K562 (cell line): Measurements from ENCODE around the gene ARPC4. TPM values are rescaled to one million over a fixed set of nuclear protein-coding genes. Genes with fewer than 3 reads are reported as not detected.

Experiments used
- ATAC-seq: fragments of 200-7000 bp; cut with Tn5 transposase; 3 replicates; pipeline ENCODE4 v1.9.1; 2020; ENCODE audit warnings: moderate library complexity
- BruUV-seq: library from RNA; stranded (reverse); fragments of 400-500 nt; replicated peaks from 2 replicates; lab custom pipeline; 2021; lab: Mats Ljungman, UMichigan
- CTCF ChIA-PET: fragments of 300-600 bp; formaldehyde crosslinking; extraction: SDS; loops from one replicate; lab custom pipeline; 2021; ENCODE audit warnings: low intra/inter-chr PET ratio; lab: Yijun Ruan, JAX
- POLR2A ChIA-PET: fragments of 300-600, 350-650 bp; sonication (Branson Sonifier 250); formaldehyde crosslinking; extraction: SDS; loops from one replicate; lab custom pipeline; 2021; ENCODE audit warnings: antibody characterized with exemption, inconsistent platforms; lab: Yijun Ruan, JAX
- DNase-seq, 4 experiments: peaks; one replicate each; pipeline versions ENCODE4 v3.0.0 to v3.0.0-alpha.2; 2011 to 2018; ENCODE audit warnings: low spot score in 3 of 4, mixed read lengths in 3 of 4; ENCODE audit errors: extremely low read depth in 1 of 4
- FAIRE-seq: peaks from 2 replicates; lab custom pipeline; 2011; peaks lifted over from hg19 to GRCh38; lab: Jason Lieb, UNC
- H2AFZ ChIP-seq: 2 replicates; pipeline ENCODE4 v1.6.0; 2011; ENCODE audit warnings: low read depth, low read length, control low read depth, inconsistent platforms
- H3K27ac ChIP-seq: fragments of 200-600 bp; 3 replicates; pipeline ENCODE4 v1.8.0; 2011; ENCODE audit warnings: low read depth, mild to moderate bottlenecking, control low read depth, inconsistent platforms, low read length, moderate library complexity, mixed read lengths; ENCODE audit errors: extremely low read depth
- H3K27me3 ChIP-seq, 2 experiments: fragments of 300-600 bp in 1 of 2; 2 replicates in 1 of 2; 3 replicates in 1 of 2; pipeline versions ENCODE4 v1.6.0 to v1.8.0; 2011; ENCODE audit warnings: inconsistent platforms in 2 of 2, low read length in 2 of 2, mild to moderate bottlenecking in 1 of 2, mixed read lengths in 1 of 2, moderate library complexity in 1 of 2; ENCODE audit not compliant: control insufficient read depth in 2 of 2, insufficient read depth in 2 of 2
- H3K36me3 ChIP-seq: fragments of 300-600 bp; 3 replicates; pipeline ENCODE4 v1.8.0; 2011; ENCODE audit warnings: mild to moderate bottlenecking, low read length, inconsistent platforms; ENCODE audit not compliant: control insufficient read depth, insufficient read depth
- H3K4me1 ChIP-seq, 2 experiments: fragments of 200-600 bp in 1 of 2; replicated peaks in 1 of 2; 2 replicates in 1 of 2; 3 replicates in 1 of 2; pipeline versions ENCODE4 v1.5.1 to v1.8.0; 2011; ENCODE audit warnings: inconsistent platforms in 2 of 2, low read length in 2 of 2, mild to moderate bottlenecking in 1 of 2, mixed read lengths in 1 of 2, moderate library complexity in 1 of 2; ENCODE audit not compliant: control insufficient read depth in 2 of 2, insufficient read depth in 2 of 2
- H3K4me2 ChIP-seq: 2 replicates; pipeline ENCODE4 v1.6.1; 2011; ENCODE audit warnings: low read length, control low read depth, inconsistent platforms, mixed read lengths; ENCODE audit not compliant: insufficient read depth
- H3K4me3 ChIP-seq: fragments of 200-600 bp; sonication (generic), shearing (Covaris generic); 2 replicates; pipeline ENCODE4 v1.5.1; 2016; ENCODE audit warnings: control low read depth, inconsistent platforms
- H3K79me2 ChIP-seq: fragments of 200-600 bp; 3 replicates; pipeline ENCODE4 v1.8.0; 2011; ENCODE audit warnings: low read length, inconsistent platforms; ENCODE audit not compliant: control insufficient read depth, insufficient read depth
- H3K9ac ChIP-seq, 2 experiments: 2 replicates each; pipeline versions ENCODE4 v1.6.0 to v1.6.1; 2011; ENCODE audit warnings: low read depth in 2 of 2, low read length in 2 of 2, control low read depth in 1 of 2, inconsistent platforms in 1 of 2, mild to moderate bottlenecking in 1 of 2, mixed read lengths in 1 of 2; ENCODE audit not compliant: insufficient read depth in 1 of 2
- H3K9me1 ChIP-seq: one replicate; pipeline ENCODE4 v1.6.0; 2011; ENCODE audit warnings: inconsistent platforms, mild to moderate bottlenecking, low read length, moderate library complexity; ENCODE audit not compliant: control insufficient read depth, insufficient read depth
- H3K9me3 ChIP-seq: replicated peaks from 2 replicates; pipeline ENCODE4 v1.5.1; 2011; ENCODE audit warnings: low read depth, low read length, inconsistent platforms; ENCODE audit not compliant: control insufficient read depth, insufficient read depth
- H4K20me1 ChIP-seq: replicated peaks from 2 replicates; pipeline ENCODE4 v1.6.1; 2011; ENCODE audit warnings: low read length, inconsistent platforms, mixed read lengths; ENCODE audit not compliant: control insufficient read depth, insufficient read depth
- EZH2 ChIP-seq: IDR thresholded peaks from 2 replicates; pipeline ENCODE4 v1.6.1; 2012; ENCODE audit warnings: low read depth, mild to moderate bottlenecking, inconsistent platforms, low read length, borderline replicate concordance
- KLF10 ChIP-seq: fragments of 250-450 bp; sonication (Bioruptor Pico); IDR thresholded peaks from 2 replicates; pipeline ENCODE4 v1.6.1; 2021; ENCODE audit warnings: matching md5 sums
- MTA3 ChIP-seq: fragments of 450-650 bp; formaldehyde crosslinking; IDR thresholded peaks from 2 replicates; pipeline ENCODE4 v1.6.1; 2017; ENCODE audit warnings: mild to moderate bottlenecking, borderline replicate concordance
- POLR2A ChIP-seq: fragments of 450-650 bp; conservative IDR thresholded peaks from 2 replicates; pipeline ENCODE4 v1.6.1; 2016
- POLR2AphosphoS5 ChIP-seq: IDR thresholded peaks from 2 replicates; pipeline ENCODE4 v1.6.1; 2011; ENCODE audit warnings: mild to moderate bottlenecking, low read depth, low read length, moderate library complexity; ENCODE audit not compliant: control insufficient read depth, insufficient read depth
- RBM25 ChIP-seq: fragments of 200-400 bp; formaldehyde crosslinking; IDR thresholded peaks from 2 replicates; pipeline ENCODE4 v1.6.1; 2018; ENCODE audit warnings: low read length, low read depth, moderate library complexity; ENCODE audit not compliant: severe bottlenecking
- SAFB2 ChIP-seq: fragments of 200-400 bp; formaldehyde crosslinking; IDR thresholded peaks from 2 replicates; pipeline ENCODE4 v1.6.1; 2018; ENCODE audit warnings: borderline replicate concordance, low read length, low read depth, moderate library complexity; ENCODE audit not compliant: severe bottlenecking
- ZBTB26 ChIP-seq: fragments of 450-650 bp; formaldehyde crosslinking; IDR thresholded peaks from 2 replicates; pipeline ENCODE4 v1.4.0; 2022; ENCODE audit warnings: missing genetic modification characterization
- ZNF121 ChIP-seq: sonication (generic); formaldehyde crosslinking; conservative IDR thresholded peaks from 2 replicates; pipeline ENCODE4 v1.8.0; 2022; ENCODE audit warnings: missing genetic modification reagents
- ZNF239 ChIP-seq: fragments of 250-450 bp; sonication (Bioruptor Pico); IDR thresholded peaks from 2 replicates; pipeline ENCODE4 v1.4.0; 2020; ENCODE audit warnings: mild to moderate bottlenecking
- WGBS: fragments of 100-300 bp; shearing (Covaris generic); methylation state at CpG from one replicate; pipeline ENCODE4 v1.1.6; 2016; ENCODE audit warnings: low coverage, mixed read lengths; ENCODE audit not compliant: insufficient coverage; ENCODE audit errors: missing lambda C conversion rate; 5-methylcytosine and 5-hydroxymethylcytosine counted together
- in situ Hi-C: fragments of 300-500 bp; cut with MboI; formaldehyde crosslinking; loops from 4 replicates; pipeline ENCODE4 v1.15.0; 2018; ENCODE audit warnings: inconsistent platforms, mixed read lengths
- intact Hi-C: fragments of 100-400 bp; cut with micrococcal nuclease; formaldehyde crosslinking; loops from 2 replicates; pipeline ENCODE4 v1.14.2; 2022
- polyA plus RNA-seq, 8 experiments: library from polyadenylated mRNA; depleted of rRNA in 4 of 8; stranded (reverse) in 5 of 8; unstranded in 3 of 8; fragments of >200 nt; fragmentation: Nextera tagmentation in 2 of 8; fragmentation: Illumina TruSeq in 1 of 8; extraction: Ambion mirVana in 2 of 8; extraction: Trizol in 1 of 8; gene quantifications; 2 replicates each; pipeline versions ENCODE4 v1.2.1 to v1.2.3, GENCODE V29; 2011 to 2014; ENCODE audit warnings: inconsistent platforms in 1 of 8, missing spikeins in 1 of 8
- total RNA-seq, 7 experiments: library from RNA; depleted of rRNA in 6 of 7; stranded (reverse); fragments of >200 nt in 6 of 7; fragmentation: Illumina TruSeq in 2 of 7; extraction: Trizol in 2 of 7; gene quantifications; 2 replicates each; pipeline versions ENCODE4 v1.2.1 to v1.2.3, GENCODE V29; 2011 to 2021; ENCODE audit warnings: low replicate concordance in 1 of 7

ARPC4 gene
- total and polyA plus RNA-seq, 9 of the 15 experiments (the other 6 are each of a cell fraction or from before 2014, with no cell fraction given) = 20.1 to 153 (median 119) TPM

GRCh38 chr3:9794400-9794799, 1.5 kb downstream of the ARPC4 start:
- peaks cover 3% of the 10 kb centered on the region for H3K9me1 ChIP-seq
- intact Hi-C loops (loop anchor here (5.0 to 10.0 kb wide), 2 partner anchors 77 to 290 kb away; no protein-coding TSS in a partner anchor), in situ Hi-C loops (no loop called here)
- TF ChIP-seq MTA3 (no peak), ZNF121 (CRISPR knock-in tag) (peak; percentile 97), KLF10 (CRISPR knock-in tag) (no peak), POLR2AphosphoS5 (peak; percentile 22; the same call in 1 of the 2 replicates), POLR2A (0 out of 2 replicates have a peak, but pooled peaks have one; percentile 15), EZH2 (no peak), RBM25 (peak; percentile 49), ZBTB26 (CRISPR knock-in tag) (no peak), ZNF239 (CRISPR knock-in tag) (no peak), SAFB2 (no peak)
- H3K9me3 ChIP-seq = no peaks in the 10 kb centered on the region
- H2AFZ ChIP-seq = no peak overlapping the region
- DNase-seq = no peak
- peaks cover 3% of the 10 kb centered on the region; the same call in 1 of the 2 replicates for H4K20me1 ChIP-seq
- ChIA-PET POLR2A (interaction anchor here (1.3 to 2.9 kb wide), 4 partner anchors 11 to 22 kb away, joined by 3 to 49 read pairs (median 14); no protein-coding TSS in a partner anchor), CTCF (no interaction called here)
- FAIRE-seq = no peak
- peaks cover 83% of the 10 kb centered on the region for H3K36me3 ChIP-seq
- WGBS = 96% methylated on average over 10 of the region's 11 CpGs
- no peak overlapping the region for H3K27ac ChIP-seq
- H3K4me2 ChIP-seq = no peak overlapping the region
- peaks cover 8 to 11% of the 10 kb centered on the region in 2 experiments; a peak in 4 of 5 replicates for H3K4me1 ChIP-seq
- ATAC-seq = no peak
- no peaks in the 10 kb centered on the region for H3K27me3 ChIP-seq
- peak overlapping the region; percentile 99; the same call in 1 of the 2 replicates for H3K4me3 ChIP-seq
- peaks cover 69% of the 10 kb centered on the region for H3K79me2 ChIP-seq
- no peak overlapping the region for H3K9ac ChIP-seq
- BruUV-seq = no TSS peak
